HK-2 (cell line): Measurements from ENCODE around the gene WNT7A.
A peak's percentile ranks its signal among the peaks of the same experiment; 100 is the strongest.

Experiments used
- DNase-seq: peaks from one replicate; pipeline ENCODE4 v3.0.0-alpha.2; 2018; ENCODE audit not compliant: unreplicated experiment

Gene WNT7A

DNA sequence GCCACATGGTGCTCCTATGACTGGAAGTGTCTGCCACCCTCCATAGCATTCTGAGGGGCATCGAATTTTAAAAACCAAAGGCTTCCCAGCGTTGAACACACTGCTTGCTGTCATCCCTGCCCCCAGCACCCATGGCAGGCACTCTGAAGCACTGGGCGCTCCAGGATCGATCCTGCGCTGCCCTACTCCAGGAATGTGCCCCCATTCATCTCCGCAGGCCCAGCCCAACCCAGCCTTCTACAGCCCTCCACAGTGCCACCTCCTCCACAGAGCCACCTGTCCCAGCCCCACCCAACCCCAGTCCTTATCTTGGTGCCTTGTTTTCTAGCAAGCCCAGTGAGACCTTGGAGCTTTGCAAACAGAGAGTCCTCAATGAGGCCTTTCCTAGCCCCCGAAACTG, 52.2 kb downstream of the WNT7A start:
- no peak for DNase-seq

DNA sequence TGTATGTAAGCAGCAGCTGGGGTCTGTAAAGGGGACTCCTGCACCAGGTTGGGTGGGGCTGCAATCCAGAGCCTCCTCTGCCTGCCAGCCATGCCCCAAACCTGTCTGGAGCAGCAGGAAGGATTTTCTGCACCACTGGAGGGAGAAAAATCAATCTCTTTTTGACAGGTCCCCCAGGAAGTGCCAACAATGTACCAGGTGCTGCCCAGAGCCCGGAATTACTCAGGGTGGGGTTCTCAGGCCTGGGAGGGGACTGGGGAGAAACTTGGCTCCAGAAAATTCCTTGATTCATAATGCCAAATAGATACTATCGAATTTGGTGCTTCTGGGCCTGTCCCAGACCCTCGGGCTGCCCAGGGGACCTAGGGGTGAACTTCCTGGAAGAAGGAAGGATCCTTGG, 52.6 kb downstream of the WNT7A start:
- no peak for DNase-seq

DNA sequence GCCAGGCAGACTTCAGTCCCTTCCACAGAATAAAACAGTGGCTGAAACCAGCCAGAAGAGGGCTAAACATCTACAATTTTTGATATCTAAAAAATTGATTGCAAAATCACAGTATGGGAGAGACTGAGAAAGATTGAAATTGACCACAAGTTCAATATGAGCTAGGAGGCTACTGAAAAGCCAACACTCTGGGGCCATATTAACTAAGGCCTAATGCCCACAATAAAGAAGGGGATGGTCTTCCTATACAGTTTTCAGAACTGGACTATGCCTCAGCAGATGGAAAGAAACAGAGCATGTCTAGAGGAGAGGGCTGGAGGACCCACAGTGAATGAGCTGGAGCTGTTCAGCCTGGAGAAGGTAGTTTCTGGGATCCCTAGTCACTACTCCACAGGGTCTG, 53.2 kb downstream of the WNT7A start:
- no peak for DNase-seq

DNA sequence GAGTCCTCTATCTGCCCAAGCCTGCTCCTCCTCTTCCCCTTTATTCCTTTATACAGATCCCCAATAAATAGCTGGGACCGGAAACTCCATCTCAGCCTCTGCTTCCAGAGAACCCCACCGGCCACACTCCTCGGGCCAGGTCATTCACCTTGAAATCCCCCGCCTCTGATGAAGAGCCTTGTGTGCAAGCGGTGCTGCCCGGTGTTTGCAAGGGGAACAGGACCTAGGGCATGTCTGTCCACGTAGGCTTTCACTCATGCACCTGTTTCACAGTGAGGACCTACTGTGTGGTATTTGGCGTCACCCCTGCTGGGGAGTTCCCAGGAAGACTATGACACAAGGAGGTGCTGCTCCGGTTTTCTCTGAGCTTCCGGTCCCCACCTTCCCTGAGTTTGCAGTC, 54.0 kb downstream of the WNT7A start:
- DNase-seq: no peak

DNA sequence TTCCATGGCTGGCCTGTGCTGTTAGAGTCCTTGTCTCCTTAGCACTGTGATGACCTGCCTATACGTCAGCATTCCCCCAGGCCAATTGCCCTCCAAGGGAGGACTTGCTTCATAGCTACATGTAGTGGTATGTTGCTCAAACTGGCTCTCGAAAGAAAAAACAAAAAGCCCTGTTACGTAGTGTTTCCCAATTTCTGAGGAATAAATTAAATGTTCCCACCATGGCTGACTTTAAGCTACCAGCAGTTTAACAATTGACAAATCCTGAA, 54.6 kb downstream of the WNT7A start:
- no peak for DNase-seq

DNA sequence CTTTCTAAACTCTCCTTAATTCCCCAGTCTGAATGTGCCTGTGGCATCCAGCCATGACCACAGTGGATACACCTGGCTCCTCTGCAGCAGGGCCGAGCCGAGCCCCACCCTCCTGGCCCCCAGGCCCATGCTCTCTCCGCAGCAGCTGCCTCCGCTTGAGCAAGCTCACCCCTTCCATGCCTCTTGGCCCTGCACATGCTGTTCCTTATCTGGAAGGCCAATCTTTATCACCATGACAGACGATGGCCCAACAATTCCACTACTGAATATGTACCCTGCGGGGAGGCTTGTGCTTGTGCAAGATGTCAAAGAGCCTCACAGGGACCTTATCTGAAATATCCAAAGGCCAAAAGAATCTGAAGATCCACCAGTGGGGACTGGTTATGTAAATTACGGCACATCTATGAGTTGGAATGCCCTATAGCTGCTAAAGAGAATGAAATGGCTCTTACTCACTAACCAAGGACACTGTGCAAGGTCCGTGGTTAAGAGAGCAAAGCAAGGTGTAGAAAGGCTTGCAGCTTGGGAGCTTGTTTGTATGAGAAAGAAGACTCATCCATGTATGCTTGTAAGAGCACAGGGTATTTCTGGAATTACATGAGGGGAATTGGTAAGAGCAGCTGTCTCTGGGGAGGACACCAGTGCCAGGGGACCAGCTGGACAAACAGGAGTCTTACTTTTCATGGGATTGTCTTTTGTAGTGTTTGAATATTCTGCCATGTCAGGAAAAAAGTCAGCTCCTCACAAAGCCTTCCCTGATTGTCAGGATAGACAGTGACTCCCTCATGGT, 55.2 kb downstream of the WNT7A start:
- DNase-seq: no peak

DNA sequence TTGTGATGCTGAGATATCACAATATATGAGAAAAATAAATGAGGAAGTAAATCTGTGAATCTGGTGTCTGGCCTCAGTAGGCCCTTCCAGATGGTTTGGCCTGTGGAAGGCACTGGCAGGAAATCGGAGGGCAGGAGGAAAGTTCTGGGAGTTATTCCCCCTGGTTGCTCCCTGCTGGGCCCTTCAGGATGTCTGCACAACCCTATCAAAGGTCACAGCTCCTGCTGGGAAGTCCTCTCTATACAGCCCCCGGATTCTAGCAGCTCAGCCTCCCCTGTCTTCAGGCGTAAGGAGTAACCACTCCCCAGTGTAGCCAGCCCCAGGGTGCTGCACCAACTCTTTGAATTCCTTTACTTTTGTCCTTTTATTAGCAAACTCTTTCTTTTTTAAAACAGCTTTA, 56.2 kb downstream of the WNT7A start:
- no peak for DNase-seq

DNA sequence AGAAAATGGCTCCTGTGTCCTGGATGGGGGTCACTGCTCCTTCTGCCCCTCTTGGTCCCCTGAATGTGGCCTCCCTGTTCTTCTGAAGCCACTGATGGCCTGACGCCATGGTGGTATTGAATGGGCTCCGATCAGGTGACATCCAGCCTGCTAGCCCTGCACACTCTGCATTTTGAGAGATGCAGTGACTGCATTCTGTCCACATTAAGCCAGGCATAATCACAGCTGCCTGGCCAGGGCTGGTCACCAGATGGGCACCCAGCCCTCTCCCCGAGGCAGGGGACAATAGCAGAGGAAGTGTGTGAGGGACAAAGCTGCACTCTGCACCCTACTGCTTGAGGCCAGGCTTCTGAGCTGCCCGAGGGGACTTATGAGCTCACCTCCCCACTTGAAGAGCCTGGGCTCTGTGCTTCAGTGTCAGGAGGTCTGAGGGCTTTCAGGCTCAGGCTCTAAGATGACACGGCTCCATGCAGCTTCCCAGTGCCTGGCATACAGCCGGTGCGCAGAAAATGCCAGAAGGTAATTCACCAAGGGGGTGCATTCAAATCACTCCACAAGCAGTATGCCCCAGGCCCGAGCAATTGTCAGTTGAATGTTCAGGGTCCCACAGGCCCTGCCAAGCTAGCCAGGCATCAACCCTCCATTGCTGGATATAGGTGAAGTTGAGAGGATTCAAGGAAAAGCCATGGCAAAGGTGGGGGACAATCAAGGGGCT, 56.8 kb downstream of the WNT7A start:
- DNase-seq: no peak

DNA sequence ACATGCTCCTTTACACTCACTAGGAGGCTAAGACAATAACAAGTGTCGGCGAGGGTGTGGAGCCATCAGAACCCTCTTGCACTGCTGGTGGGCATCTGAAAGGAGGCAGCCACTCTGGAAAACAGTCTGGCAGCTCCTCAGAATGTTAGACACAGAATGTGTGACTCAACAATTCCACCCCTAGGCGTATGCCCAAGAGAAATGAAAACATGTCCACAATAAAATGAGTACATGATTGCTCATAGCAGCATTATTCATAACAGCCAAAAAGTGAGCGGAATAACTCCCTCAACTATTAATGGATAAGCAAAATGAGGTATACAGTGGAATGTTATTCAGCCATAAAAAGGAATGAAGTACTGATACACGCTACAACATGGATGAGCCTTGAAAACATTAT, 57.8 kb downstream of the WNT7A start:
- DNase-seq: no peak

DNA sequence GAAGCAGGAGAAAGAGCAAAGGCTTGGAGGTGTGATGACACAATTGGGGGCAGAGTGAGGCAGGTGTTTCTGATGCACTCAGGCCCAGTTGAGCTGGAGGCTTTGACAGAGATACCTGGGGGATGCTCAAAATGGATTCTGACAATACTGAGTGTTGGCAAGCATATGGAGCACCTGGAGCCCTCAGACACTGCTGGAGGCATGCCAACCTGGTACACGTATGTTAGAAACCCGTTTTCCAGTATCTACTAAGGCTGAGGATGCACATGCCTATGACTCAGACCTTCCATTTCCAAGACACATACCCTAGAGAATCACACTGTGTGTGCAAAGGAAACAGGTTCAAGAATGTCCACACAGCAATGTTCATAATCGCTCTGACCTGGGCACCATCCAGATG, 58.7 kb downstream of the WNT7A start:
- no peak for DNase-seq

DNA sequence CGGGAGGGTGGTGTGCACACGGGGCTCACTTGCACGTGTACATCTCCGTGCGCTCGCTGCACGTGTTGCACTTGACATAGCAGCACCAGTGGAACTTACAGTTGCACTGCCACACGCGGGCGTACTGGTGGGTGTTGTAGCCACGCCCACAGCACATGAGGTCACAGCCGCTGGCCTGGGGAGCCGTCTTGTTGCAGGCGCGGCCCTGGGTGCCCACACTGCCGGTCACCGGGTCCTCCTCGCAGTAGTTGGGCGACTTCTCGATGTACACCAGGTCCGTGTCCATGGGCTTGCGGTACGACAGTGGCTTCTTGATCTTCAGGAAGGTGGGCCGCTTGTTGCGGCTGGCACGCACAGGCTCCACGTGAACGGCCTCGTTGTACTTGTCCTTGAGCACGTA, 61.0 kb downstream of the WNT7A start:
- DNase-seq: no peak

DNA sequence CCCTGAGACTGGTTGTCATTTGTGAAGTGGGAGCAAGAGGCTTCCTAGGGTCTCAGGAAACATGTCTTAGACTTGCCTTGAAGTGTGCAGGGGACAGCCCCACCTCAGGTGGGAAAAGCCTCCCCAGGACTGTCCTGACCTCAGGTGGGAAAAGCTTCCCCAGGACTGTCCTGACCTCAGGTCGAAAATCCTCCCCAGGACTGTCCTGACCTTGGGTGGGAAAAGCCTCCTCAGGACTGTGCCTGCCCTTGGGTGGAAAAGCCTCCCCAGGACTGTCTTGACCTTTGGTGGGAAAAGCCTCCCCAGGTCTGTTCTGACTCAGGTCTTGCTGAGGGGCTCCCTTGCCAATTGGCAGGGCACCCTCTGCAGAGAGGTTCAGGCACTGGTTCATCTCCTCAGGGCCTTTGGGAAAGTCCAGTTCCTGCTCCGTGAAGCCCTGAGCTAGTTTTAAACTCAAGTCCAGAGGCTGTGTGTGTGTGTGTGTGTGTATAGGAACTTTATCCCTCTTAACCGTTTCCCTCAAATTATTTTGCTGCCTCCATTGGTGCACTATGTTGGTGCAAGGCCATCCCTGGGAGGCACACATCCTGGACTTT, 64.7 kb downstream of the WNT7A start:
- no peak for DNase-seq

DNA sequence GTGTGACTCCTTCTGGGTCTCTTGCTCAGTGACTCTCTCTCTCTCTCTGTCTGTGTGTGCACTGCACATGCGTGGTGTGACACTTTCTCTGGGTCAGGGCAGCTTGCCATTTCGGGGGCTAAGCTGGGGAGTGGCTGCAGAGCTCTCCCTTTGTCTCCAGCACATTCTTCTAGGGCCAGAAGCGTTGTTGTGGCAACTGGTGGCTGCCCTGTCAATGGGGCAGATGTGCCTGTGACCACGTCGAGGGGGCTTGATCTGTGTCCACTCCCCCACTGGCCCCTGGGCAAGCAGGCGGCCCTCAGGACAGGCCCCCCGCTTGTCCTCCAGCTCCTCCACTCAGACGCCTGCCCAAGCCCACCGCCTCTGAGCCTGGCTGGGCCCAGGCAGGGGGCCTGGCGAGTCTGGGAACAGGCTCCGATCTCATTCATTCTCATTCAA, 67.8 kb downstream of the WNT7A start:
- no peak for DNase-seq

DNA sequence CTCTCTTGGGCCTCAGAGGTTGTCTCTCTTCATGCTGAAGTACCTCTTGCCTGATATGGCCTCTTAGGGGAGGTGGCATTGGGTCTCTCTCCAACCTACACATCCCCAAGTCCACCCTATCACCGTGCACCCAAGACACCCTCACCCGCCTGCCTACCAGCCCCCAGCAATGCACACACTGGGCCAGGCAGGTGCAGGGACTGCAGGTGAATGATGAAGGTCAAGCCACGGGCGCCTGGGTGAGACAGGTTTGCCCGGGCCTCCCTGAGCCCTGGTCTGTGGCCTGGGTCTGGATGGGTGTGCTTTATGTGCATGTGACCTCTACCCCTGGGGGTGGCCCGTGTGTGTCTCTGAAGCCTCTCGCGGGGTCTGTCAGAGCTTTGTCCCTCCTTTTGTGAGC, 68.3 kb downstream of the WNT7A start:
- no peak for DNase-seq

DNA sequence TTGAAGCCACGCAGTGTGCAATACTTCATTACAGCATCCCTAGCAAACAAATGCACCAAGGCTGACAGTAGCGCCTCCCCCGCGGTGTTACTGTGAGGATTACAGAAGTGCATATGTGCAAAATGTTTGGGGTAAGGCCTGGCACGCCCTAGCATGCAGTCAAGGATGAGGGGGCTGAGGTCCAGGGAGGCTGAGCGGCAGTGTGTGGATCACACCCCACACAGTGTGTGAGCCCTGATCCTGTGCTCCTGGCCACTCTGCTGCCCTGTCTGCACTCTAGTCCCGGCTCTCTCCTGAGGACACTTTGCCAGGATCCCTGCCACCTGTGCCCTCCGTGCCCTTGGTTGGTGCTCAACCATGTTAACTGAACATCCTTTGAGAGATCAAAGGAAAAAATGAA, 71.3 kb downstream of the WNT7A start:
- no peak for DNase-seq

DNA sequence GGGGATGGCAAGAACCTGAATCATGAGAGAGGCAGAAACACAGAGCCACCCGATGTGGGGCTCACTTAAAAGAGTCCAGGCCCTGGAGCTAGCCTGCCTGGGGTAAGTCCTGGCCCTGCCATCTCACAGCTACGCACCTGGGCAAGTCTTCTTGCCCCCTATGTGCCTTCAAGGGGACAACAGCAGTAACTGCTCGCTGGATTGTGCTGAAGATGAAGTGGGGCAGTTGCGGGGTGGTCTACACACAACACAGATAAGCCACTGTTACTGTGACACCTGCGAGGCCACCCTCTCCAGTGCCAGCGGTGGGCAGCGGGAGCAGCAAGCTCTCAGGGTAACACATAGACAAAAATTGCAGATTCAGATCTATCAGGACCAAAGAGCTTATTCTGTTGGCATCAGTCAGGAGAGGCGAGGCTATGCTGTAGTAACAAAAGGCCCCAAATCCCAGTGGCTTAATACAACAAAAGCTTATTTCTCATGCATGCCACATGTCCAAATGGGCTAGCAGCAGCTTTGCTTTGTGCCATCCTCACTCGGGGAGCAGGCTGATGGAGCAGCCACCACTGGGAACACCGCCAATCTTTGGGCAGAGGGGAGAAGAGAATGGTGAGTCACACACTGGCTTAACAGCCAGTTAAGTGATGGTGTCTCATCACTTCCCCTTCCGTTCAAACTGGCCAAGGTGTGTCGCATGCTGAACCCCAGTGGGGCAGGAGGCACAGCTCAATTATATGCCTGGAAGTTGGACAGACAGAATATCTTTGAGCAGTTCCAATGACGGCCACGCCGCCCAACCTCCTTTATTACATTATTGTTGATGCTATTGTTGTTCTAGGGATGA, 78.3 kb downstream of the WNT7A start:
- peak; percentile 2 for DNase-seq

DNA sequence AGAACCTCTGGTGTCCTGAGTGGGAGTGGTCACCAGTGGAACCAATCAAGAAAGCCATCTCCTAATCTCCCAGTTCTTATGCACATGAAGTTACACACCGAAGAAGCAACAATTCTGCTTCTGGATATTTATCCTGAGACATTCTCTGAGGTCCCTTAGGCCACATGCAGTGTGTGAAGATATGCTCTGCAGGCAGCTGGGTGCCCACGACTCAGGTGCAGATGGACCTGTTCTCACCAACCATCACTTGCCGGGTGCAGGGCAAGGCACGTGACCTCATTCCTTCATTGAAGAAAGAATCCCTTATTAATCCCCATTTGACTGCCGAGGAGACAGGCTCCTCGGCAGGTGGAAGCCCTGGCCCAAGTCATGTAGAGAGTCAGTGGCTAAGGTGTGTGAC, 79.8 kb downstream of the WNT7A start:
- DNase-seq: no peak

DNA sequence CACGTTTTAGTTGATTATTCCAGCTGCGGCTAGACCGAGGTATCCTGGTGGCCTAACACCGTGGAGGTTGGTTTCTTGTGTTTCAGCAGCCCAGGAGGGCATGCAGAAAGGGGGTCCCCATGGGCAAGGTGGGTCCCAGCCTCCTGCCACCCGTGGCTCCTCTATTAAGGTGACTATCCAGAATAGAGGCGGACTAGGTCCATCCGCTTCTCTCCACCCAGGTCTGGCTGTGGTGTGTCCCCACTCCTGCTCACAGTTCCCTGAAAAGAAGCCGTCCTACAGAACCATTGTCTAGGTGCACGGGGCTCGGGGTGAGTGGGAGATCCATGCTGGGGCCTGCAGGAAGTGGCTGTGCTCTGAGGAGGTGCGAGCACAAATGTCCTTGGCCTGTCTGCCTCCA, 81.5 kb downstream of the WNT7A start:
- DNase-seq: no peak

DNA sequence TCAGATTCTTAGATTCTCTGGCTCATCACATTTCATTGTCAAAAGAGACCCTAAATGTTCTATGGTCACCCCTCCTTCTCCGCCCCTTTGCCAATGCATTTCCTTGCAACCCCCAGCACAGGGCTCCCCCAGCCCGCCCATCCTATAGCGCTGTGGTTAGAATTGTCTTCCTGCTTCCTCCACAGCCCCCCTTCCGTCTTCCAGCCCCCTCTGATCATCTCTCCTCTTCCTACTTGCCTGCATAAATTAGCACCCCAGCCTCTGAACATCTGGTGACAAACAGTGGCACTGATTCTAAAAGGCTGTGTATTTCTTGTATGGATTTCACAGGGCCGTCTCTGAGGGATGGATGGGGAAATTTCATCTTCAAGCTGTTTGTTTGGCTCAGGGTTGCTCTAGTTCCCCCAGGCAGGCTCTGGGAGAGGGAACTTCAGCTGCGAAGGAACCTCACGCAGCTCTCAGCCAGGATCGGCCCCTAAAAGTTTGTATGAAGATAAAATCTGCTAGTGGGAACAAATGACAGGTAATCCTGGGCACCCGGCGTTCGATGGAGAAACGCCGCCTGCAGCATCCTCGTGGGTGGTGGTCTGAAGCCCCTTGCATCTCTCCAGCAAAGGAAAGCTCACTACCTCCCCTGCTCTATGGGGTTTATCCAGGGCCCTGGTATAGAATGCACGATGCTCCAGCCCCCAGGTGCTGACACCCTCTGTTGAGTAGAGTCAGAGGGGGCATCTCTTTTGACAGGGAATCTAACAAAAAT, 83.0 kb downstream of the WNT7A start:
- DNase-seq: no peak

DNA sequence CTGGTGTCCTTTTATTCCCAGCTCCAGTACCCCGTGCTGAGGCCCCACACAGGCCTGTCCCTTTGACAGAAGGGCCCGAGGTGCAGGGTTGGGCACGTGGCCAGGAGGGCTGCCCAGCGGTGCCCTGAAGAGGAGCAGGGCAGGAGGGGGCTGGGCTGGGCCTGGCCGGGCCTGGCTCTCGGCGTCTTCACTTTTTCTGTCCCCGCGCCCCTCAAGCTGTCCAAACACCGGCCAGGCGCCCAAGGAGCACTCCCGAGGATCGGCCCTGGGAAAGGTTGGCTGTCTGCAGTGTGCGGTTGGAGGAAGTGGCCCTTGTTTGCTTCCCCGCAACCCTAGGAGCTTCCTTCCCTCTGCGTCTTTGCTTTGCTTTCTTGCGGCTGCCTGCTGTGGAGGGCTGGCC, 84.1 kb downstream of the WNT7A start:
- no peak for DNase-seq

DNA sequence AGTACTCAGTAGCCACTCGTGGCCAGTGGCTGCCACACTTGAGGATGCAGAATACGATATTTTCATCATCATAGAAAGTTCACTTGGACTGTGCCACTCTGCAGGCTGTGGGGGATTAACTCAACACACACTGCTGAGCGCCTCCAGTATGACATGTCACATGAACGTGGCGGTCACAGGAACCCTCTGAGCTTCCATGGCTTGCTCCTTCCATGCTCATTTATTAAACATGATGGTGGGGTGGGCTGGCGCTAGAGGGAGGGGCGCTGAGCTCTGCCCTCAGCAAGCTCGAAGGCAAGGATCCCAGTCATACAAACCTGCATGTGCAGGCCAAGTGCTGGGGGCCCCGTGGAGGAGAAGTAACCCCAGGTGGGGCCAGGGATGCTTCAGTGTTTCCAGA, 85.5 kb downstream of the WNT7A start:
- no peak for DNase-seq

DNA sequence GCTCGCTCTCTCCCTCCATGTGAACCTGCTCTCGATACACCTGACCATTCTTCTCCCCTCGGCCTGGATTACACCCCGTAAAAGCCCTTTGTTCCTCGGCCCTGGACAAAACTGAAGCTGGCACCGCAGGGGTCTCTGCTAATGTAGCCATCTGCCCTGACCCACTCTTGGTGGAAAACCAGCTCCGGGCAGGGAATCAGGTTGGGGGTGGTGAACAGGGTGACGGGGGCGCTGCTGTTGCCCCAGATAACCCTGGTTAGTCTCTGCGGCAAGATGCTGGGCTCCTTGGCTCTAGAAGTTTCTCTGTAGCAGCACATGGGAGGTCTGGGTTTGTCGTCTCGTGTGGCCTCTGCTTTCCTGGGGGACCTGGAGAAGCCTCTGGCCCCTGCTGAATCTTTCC, 86.4 kb downstream of the WNT7A start:
- DNase-seq: no peak
